ENCODE measurements around the gene FXN.
"Not testable (repeated sequence)": the region's sequence is repeated elsewhere in the genome, so short reads cannot be mapped to it uniquely, and the experiment has no call there.

FXN gene

GRCh38 chr9:69027355-69028097, 8.0 kb upstream of the FXN start:
- DNase-seq, result peak; percentile 70

GRCh38 chr9:69028754-69029153, 6.8 kb upstream of the FXN start:
- DNase-seq, result peak; percentile 54

- no peak for DNase-seq
Observed at GRCh38 chr9:69029535-69029934, 6.0 kb upstream of the FXN start.

- DNase-seq, result no peak
Observed at GRCh38 chr9:69030851-69031645, 4.5 kb upstream of the FXN start.

GRCh38 chr9:69034071-69034470, 1.5 kb upstream of the FXN start:
- no peak for DNase-seq

- DNase-seq, result peak; percentile 41
Observed at GRCh38 chr9:69036309-69036708, 757 bp downstream of the FXN start.

- DNase-seq, result no peak
Observed at GRCh38 chr9:69036799-69037198, 1.2 kb downstream of the FXN start.

GRCh38 chr9:69040646-69041045, 5.1 kb downstream of the FXN start:
- no peak for DNase-seq

- no peak for DNase-seq
Observed at GRCh38 chr9:69044240-69045219, 9.0 kb downstream of the FXN start.

- DNase-seq, result no peak
Observed at GRCh38 chr9:69045821-69046220, 10.3 kb downstream of the FXN start.

GRCh38 chr9:69046723-69047122, 11.2 kb downstream of the FXN start:
- DNase-seq, result no peak

GRCh38 chr9:69047371-69047770, 11.8 kb downstream of the FXN start:
- DNase-seq, result no peak

- no peak for DNase-seq
Observed at GRCh38 chr9:69049094-69049493, 13.5 kb downstream of the FXN start.

GRCh38 chr9:69050936-69051335, 15.4 kb downstream of the FXN start:
- DNase-seq, result not testable (repeated sequence)

- no peak for DNase-seq
Observed at GRCh38 chr9:69054989-69055388, 19.4 kb downstream of the FXN start.

- DNase-seq, result no peak
Observed at GRCh38 chr9:69056191-69056815, 20.8 kb downstream of the FXN start.

- DNase-seq, result no peak
Observed at GRCh38 chr9:69058101-69058500, 22.5 kb downstream of the FXN start.

GRCh38 chr9:69060766-69061165, 25.2 kb downstream of the FXN start:
- no peak for DNase-seq

- DNase-seq, result no peak
Observed at GRCh38 chr9:69062195-69062594, 26.6 kb downstream of the FXN start.

- no peak for DNase-seq
Observed at GRCh38 chr9:69063839-69064238, 28.3 kb downstream of the FXN start.

GRCh38 chr9:69065660-69066059, 30.1 kb downstream of the FXN start:
- no peak for DNase-seq

GRCh38 chr9:69066955-69067354, 31.4 kb downstream of the FXN start:
- no peak for DNase-seq

- DNase-seq, result no peak
Observed at GRCh38 chr9:69070201-69070600, 34.6 kb downstream of the FXN start.
